Measurements from ENCODE around the gene DIPK2B.

The DIPK2B gene

GRCh38 chrX:45157647-45158046 is 43.0 kb downstream of the DIPK2B start:
- Histone ChIP-seq H3K27ac (ENCODE audit: low read length) (no peak overlapping the region), H3K9me3 (ENCODE audit: control insufficient read depth, low read depth, low read length) (peaks cover 18% of the 10 kb centered on the region), H3K27me3 (ENCODE audit: control insufficient read depth, insufficient read depth, low read length) (no peaks in the 10 kb centered on the region), H3K9ac (ENCODE audit: low read length) (no peak overlapping the region), H3K36me3 (ENCODE audit: control insufficient read depth, low read depth, low read length) (no peaks in the 10 kb centered on the region), H3K4me1 (ENCODE audit: control insufficient read depth, low read depth, low read length) (no peaks in the 10 kb centered on the region), H3K4me3 (ENCODE audit: low read length) (no peak overlapping the region)

- Histone ChIP-seq H3K4me3 (ENCODE audit: low read length) (no peak overlapping the region), H3K9ac (ENCODE audit: low read length) (no peak overlapping the region), H3K9me3 (ENCODE audit: control insufficient read depth, low read depth, low read length) (peaks cover 3% of the 10 kb centered on the region), H3K27me3 (ENCODE audit: control insufficient read depth, insufficient read depth, low read length) (no peaks in the 10 kb centered on the region), H3K36me3 (ENCODE audit: control insufficient read depth, low read depth, low read length) (no peaks in the 10 kb centered on the region), H3K4me1 (ENCODE audit: control insufficient read depth, low read depth, low read length) (no peaks in the 10 kb centered on the region), H3K27ac (ENCODE audit: low read length) (no peak overlapping the region)
These were observed 46.2 kb downstream of the DIPK2B start for GRCh38 chrX:45154462-45154861.

- Histone ChIP-seq H3K9me3 (ENCODE audit: control insufficient read depth, low read depth, low read length) (peaks cover 6% of the 10 kb centered on the region), H3K27me3 (ENCODE audit: control insufficient read depth, insufficient read depth, low read length) (no peaks in the 10 kb centered on the region)
These were observed 46.7 kb downstream of the DIPK2B start for GRCh38 chrX:45154033-45154360.

More at GRCh38 chrX:45154033-45154360, 46.7 kb downstream of the DIPK2B start:
- Histone ChIP-seq H3K9ac (ENCODE audit: low read length) (no peak overlapping the region), H3K4me3 (ENCODE audit: low read length) (no peak overlapping the region), H3K36me3 (ENCODE audit: control insufficient read depth, low read depth, low read length) (no peaks in the 10 kb centered on the region), H3K27ac (ENCODE audit: low read length) (no peak overlapping the region), H3K4me1 (ENCODE audit: control insufficient read depth, low read depth, low read length) (no peaks in the 10 kb centered on the region)
